Measurements from ENCODE around the gene CDC42. TPM values are rescaled to one million over a fixed set of nuclear protein-coding genes. Genes with fewer than 3 reads are reported as not detected.

The CDC42 gene
- total RNA-seq, 1 donor = 598 TPM

- H3K4me3 ChIP-seq (ENCODE audit: low read depth, low read length) = no peak overlapping the region
- DNase-seq (ENCODE audit: low read depth) = no peak
- TF ChIP-seq CTCF (IDR thresholded peaks at IDR 0.05; ENCODE audit: insufficient read depth, low read depth, low read length) = no peak
These were observed 9.2 kb upstream of the CDC42 start for GRCh38 chr1:22043198-22043769.

- TF ChIP-seq CTCF (IDR thresholded peaks at IDR 0.05; ENCODE audit: insufficient read depth, low read depth, low read length) = no peak
- H3K4me3 ChIP-seq (ENCODE audit: low read depth, low read length) = no peak overlapping the region
- DNase-seq (ENCODE audit: low read depth) = peak; percentile 67
These were observed 7.7 kb upstream of the CDC42 start for GRCh38 chr1:22044690-22045420.

GRCh38 chr1:22045604-22046228, 6.8 kb upstream of the CDC42 start:
- TF ChIP-seq CTCF (IDR thresholded peaks at IDR 0.05; ENCODE audit: insufficient read depth, low read depth, low read length) = no peak
- H3K4me3 ChIP-seq (ENCODE audit: low read depth, low read length) = no peak overlapping the region
- no peak for DNase-seq (ENCODE audit: low read depth)

- DNase-seq (ENCODE audit: low read depth) = peak; percentile 31
- no peak for TF ChIP-seq CTCF (IDR thresholded peaks at IDR 0.05; ENCODE audit: insufficient read depth, low read depth, low read length)
- H3K4me3 ChIP-seq (ENCODE audit: low read depth, low read length) = no peak overlapping the region
These were observed 3.9 kb upstream of the CDC42 start for GRCh38 chr1:22048351-22049192.

GRCh38 chr1:22050330-22050729, 2.2 kb upstream of the CDC42 start:
- H3K4me3 ChIP-seq (ENCODE audit: low read depth, low read length) = no peak overlapping the region
- no peak for TF ChIP-seq CTCF (IDR thresholded peaks at IDR 0.05; ENCODE audit: insufficient read depth, low read depth, low read length)
- no peak for DNase-seq (ENCODE audit: low read depth)

GRCh38 chr1:22051607-22052114, 848 bp upstream of the CDC42 start:
- no peak overlapping the region for H3K4me3 ChIP-seq (ENCODE audit: low read depth, low read length)
- DNase-seq (ENCODE audit: low read depth) = no peak
- no peak for TF ChIP-seq CTCF (IDR thresholded peaks at IDR 0.05; ENCODE audit: insufficient read depth, low read depth, low read length)

Measured in fibroblast of villous mesenchyme (primary cell).